ENCODE measurements around the gene VAV2.
A peak's percentile ranks its signal among the peaks of the same experiment; 100 is the strongest.

The VAV2 gene

GRCh38 chr9:134030821-134031470 lies 38.8 kb upstream of the VAV2 start:
- H3K27ac ChIP-seq: no peak overlapping the region
- TF ChIP-seq CTCF (conservative IDR thresholded peaks at IDR 0.05): no peak

- no peak overlapping the region for H3K27ac ChIP-seq
- no peak for TF ChIP-seq CTCF (conservative IDR thresholded peaks at IDR 0.05)
Observed at GRCh38 chr9:134029248-134030226, 37.4 kb upstream of the VAV2 start.

GRCh38 chr9:134028575-134029247 lies 36.6 kb upstream of the VAV2 start:
- no peak overlapping the region for H3K27ac ChIP-seq
- no peak for TF ChIP-seq CTCF (conservative IDR thresholded peaks at IDR 0.05)

GRCh38 chr9:134028076-134028475 lies 36.0 kb upstream of the VAV2 start:
- TF ChIP-seq CTCF (conservative IDR thresholded peaks at IDR 0.05): no peak
- H3K27ac ChIP-seq: no peak overlapping the region

- no peak for TF ChIP-seq CTCF (conservative IDR thresholded peaks at IDR 0.05)
Observed at GRCh38 chr9:134027561-134027960, 35.4 kb upstream of the VAV2 start.

GRCh38 chr9:134026981-134027380 lies 34.9 kb upstream of the VAV2 start:
- H3K27ac ChIP-seq: no peak overlapping the region
- TF ChIP-seq CTCF (conservative IDR thresholded peaks at IDR 0.05): no peak

More at GRCh38 chr9:134027561-134027960, 35.4 kb upstream of the VAV2 start:
- no peak overlapping the region for H3K27ac ChIP-seq

GRCh38 chr9:134026581-134026980 lies 34.5 kb upstream of the VAV2 start:
- H3K27ac ChIP-seq: peak overlapping the region; percentile 79
- TF ChIP-seq CTCF (conservative IDR thresholded peaks at IDR 0.05): no peak

All from VCaP (cell line).